ENCODE data around the gene TRDMT1. TPM values are rescaled to one million over a fixed set of nuclear protein-coding genes. Genes with fewer than 3 reads are reported as not detected.

TRDMT1 gene
- polyA plus RNA-seq, 3 donors, result 3.1 to 6.6 (median 5.0) TPM

- WGBS (ENCODE audit: insufficient coverage), result no CpG with 5 or more reads among the region's 2 CpGs
- DNase-seq, result no peak
- H3K4me3 ChIP-seq (replicated peaks in 1 of 3; ENCODE audit: low read depth in 2 of 3, low read length in 3 of 3), result no peak overlapping the region
- no peak overlapping the region for H3K9ac ChIP-seq (ENCODE audit: insufficient read depth, low read length, poor library complexity, severe bottlenecking)
- peaks cover 3 to 11% of the 10 kb centered on the region in 2 donors for H3K4me1 ChIP-seq (ENCODE audit: control insufficient read depth in 1 of 2, insufficient read depth in 2 of 2, low read length in 2 of 2)
- no peaks in the 10 kb centered on the region for H4K20me1 ChIP-seq (ENCODE audit: insufficient read depth, low read length)
- H3K36me3 Mint-ChIP-seq, result peaks cover 0 to 11% of the 10 kb centered on the region in 2 donors
- H3K9me3 Mint-ChIP-seq, result peaks cover 0 to 6% (median 0%) of the 10 kb centered on the region in 7 donors
- no peak overlapping the region for H3K27ac ChIP-seq (ENCODE audit: low read depth in 1 of 2, low read length in 2 of 2)
- no peak overlapping the region for H3K4me3 Mint-ChIP-seq
- intact Hi-C loops (cut with micrococcal nuclease), result loop anchor here in 1 of 2 donors (10.0 kb wide), 1 partner anchor 71 kb away; the partner anchor contains the start of gene CUBN
- no peaks in the 10 kb centered on the region for H3K27me3 ChIP-seq (ENCODE audit: control insufficient read depth in 2 of 2, insufficient read depth in 2 of 2, low read length in 2 of 2)
- H2AFZ ChIP-seq (ENCODE audit: insufficient read depth, low read depth, low read length, poor library complexity, severe bottlenecking), result no peak overlapping the region
- no peaks in the 10 kb centered on the region for H3K36me3 ChIP-seq (replicated peaks in 1 of 2; ENCODE audit: control insufficient read depth in 1 of 2, insufficient read depth in 2 of 2, low read length in 2 of 2)
- peaks cover 17% of the 10 kb centered on the region for H3K4me1 Mint-ChIP-seq
- no peak overlapping the region for H3K4me2 ChIP-seq (replicated peaks; ENCODE audit: extremely low read depth, low read length, poor library complexity, severe bottlenecking)
- no peaks in the 10 kb centered on the region for H3K27me3 Mint-ChIP-seq (ENCODE audit: low read depth in 3 of 3)
- peaks cover 20% of the 10 kb centered on the region for H3K79me2 ChIP-seq (ENCODE audit: insufficient read depth, low read length)
- H3K27ac Mint-ChIP-seq, result no peak overlapping the region
- no peak for TF ChIP-seq CTCF (IDR thresholded peaks at IDR 0.05)
- no peaks in the 10 kb centered on the region for H3K9me3 ChIP-seq (replicated peaks in 1 of 2; ENCODE audit: control insufficient read depth in 1 of 2, insufficient read depth in 1 of 2, low read length in 2 of 2)
Measured at GRCh38 chr10:17196045-17196444, 5.4 kb downstream of the TRDMT1 start.

DNA sequence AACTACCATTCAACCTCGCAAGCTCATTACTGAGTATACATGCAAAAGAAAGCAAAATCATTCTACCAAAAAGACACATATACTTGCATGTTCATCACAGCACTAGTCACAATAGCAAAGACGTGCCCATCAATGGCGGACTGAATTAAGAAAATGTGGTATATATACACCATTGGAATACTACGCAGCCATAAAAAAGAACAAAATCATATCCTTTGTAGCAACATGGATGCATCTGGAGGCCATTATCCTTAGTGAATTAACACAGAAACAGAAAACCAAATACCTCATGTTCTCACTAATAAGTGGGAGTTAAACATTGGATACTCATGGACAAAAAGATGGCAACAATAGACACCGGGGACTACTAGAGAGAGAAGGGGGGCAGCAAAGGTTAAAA, 6.4 kb downstream of the TRDMT1 start:
- Mint-ChIP-seq H3K4me3 (no peak overlapping the region), H3K36me3 (peaks cover 0 to 11% of the 10 kb centered on the region in 2 donors), H3K27ac (no peak overlapping the region), H3K9me3 (peaks cover 0 to 6% (median 0%) of the 10 kb centered on the region in 7 donors), H3K4me1 (peaks cover 11% of the 10 kb centered on the region), H3K27me3 (ENCODE audit: low read depth in 3 of 3) (no peaks in the 10 kb centered on the region)
- peaks cover 20% of the 10 kb centered on the region for H3K79me2 ChIP-seq (ENCODE audit: insufficient read depth, low read length)
- no peak overlapping the region for H3K9ac ChIP-seq (ENCODE audit: insufficient read depth, low read length, poor library complexity, severe bottlenecking)
- H3K27ac ChIP-seq (ENCODE audit: low read depth in 1 of 2, low read length in 2 of 2), result no peak overlapping the region
- no peak for DNase-seq
- H3K4me1 ChIP-seq (ENCODE audit: control insufficient read depth in 1 of 2, insufficient read depth in 2 of 2, low read length in 2 of 2), result peaks cover 3 to 4% of the 10 kb centered on the region in 2 donors
- no peaks in the 10 kb centered on the region for H3K9me3 ChIP-seq (replicated peaks in 1 of 2; ENCODE audit: control insufficient read depth in 1 of 2, insufficient read depth in 1 of 2, low read length in 2 of 2)
- no peaks in the 10 kb centered on the region for H4K20me1 ChIP-seq (ENCODE audit: insufficient read depth, low read length)
- H2AFZ ChIP-seq (ENCODE audit: insufficient read depth, low read depth, low read length, poor library complexity, severe bottlenecking), result no peak overlapping the region
- WGBS (ENCODE audit: insufficient coverage), result no CpG with 5 or more reads among the region's 5 CpGs
- H3K36me3 ChIP-seq (replicated peaks in 1 of 2; ENCODE audit: control insufficient read depth in 1 of 2, insufficient read depth in 2 of 2, low read length in 2 of 2), result no peaks in the 10 kb centered on the region
- no peaks in the 10 kb centered on the region for H3K27me3 ChIP-seq (ENCODE audit: control insufficient read depth in 2 of 2, insufficient read depth in 2 of 2, low read length in 2 of 2)
- intact Hi-C loops (cut with micrococcal nuclease), result loop anchor here in 1 of 2 donors (10.0 kb wide), 1 partner anchor 70 kb away; the partner anchor contains the start of gene CUBN
- no peak overlapping the region for H3K4me2 ChIP-seq (replicated peaks; ENCODE audit: extremely low read depth, low read length, poor library complexity, severe bottlenecking)
- no peak overlapping the region for H3K4me3 ChIP-seq (replicated peaks in 1 of 3; ENCODE audit: low read depth in 2 of 3, low read length in 3 of 3)
- no peak for TF ChIP-seq CTCF (IDR thresholded peaks at IDR 0.05)
